Dermis blood vessel endothelial cell (primary cell): ENCODE data around the gene MYRIP. TPM values are rescaled to one million over a fixed set of nuclear protein-coding genes. Genes with fewer than 3 reads are reported as not detected.

ENCODE experiments used
- DNase-seq: peaks from one replicate; pipeline ENCODE4 v3.0.0; 2010
- total RNA-seq: library from RNA; depleted of rRNA; stranded (reverse); fragments of >200 nt; gene quantifications from 2 replicates; pipeline ENCODE4 v1.2.3, GENCODE V29; 2014

The MYRIP gene
- total RNA-seq, 1 donor from 2014 or later = 32.2 TPM

- DNase-seq = no peak
Observed at GRCh38 chr3:40086890-40087883, 277.8 kb downstream of the MYRIP start.

- DNase-seq = no peak
Observed at GRCh38 chr3:40088527-40089170, 279.2 kb downstream of the MYRIP start.

- no peak for DNase-seq
Observed at GRCh38 chr3:40096661-40097111, 287.3 kb downstream of the MYRIP start.

- no peak for DNase-seq
Observed at GRCh38 chr3:40097131-40098117, 288.0 kb downstream of the MYRIP start.

GRCh38 chr3:40098261-40098759 lies 288.9 kb downstream of the MYRIP start:
- DNase-seq = no peak

GRCh38 chr3:40099871-40100270 lies 290.5 kb downstream of the MYRIP start:
- DNase-seq = no peak

GRCh38 chr3:40102182-40102581 lies 292.8 kb downstream of the MYRIP start:
- no peak for DNase-seq

- no peak for DNase-seq
Observed at GRCh38 chr3:40103829-40104228, 294.4 kb downstream of the MYRIP start.

GRCh38 chr3:40104441-40104840 lies 295.0 kb downstream of the MYRIP start:
- DNase-seq = peak; percentile 73

GRCh38 chr3:40108643-40109042 lies 299.2 kb downstream of the MYRIP start:
- DNase-seq = no peak

GRCh38 chr3:40109641-40110490 lies 300.5 kb downstream of the MYRIP start:
- DNase-seq = peak; percentile 61

- no peak for DNase-seq
Observed at GRCh38 chr3:40116478-40117177, 307.2 kb downstream of the MYRIP start.

- DNase-seq = no peak
Observed at GRCh38 chr3:40118091-40118490, 308.7 kb downstream of the MYRIP start.

- no peak for DNase-seq
Observed at GRCh38 chr3:40120067-40120692, 310.8 kb downstream of the MYRIP start.

GRCh38 chr3:40120806-40121205 lies 311.4 kb downstream of the MYRIP start:
- DNase-seq = peak; percentile 17

GRCh38 chr3:40124918-40125317 lies 315.5 kb downstream of the MYRIP start:
- no peak for DNase-seq

- no peak for DNase-seq
Observed at GRCh38 chr3:40128166-40128565, 318.8 kb downstream of the MYRIP start.

- no peak for DNase-seq
Observed at GRCh38 chr3:40129510-40129909, 320.1 kb downstream of the MYRIP start.

- no peak for DNase-seq
Observed at GRCh38 chr3:40129981-40130380, 320.6 kb downstream of the MYRIP start.

- peak; percentile 15 for DNase-seq
Observed at GRCh38 chr3:40130721-40131120, 321.3 kb downstream of the MYRIP start.
